Measurements from ENCODE around the gene CTNNAL1.

- no peak for TF ChIP-seq POLR2A (IDR thresholded peaks at IDR 0.05)
- TF ChIP-seq, protein P1, sequence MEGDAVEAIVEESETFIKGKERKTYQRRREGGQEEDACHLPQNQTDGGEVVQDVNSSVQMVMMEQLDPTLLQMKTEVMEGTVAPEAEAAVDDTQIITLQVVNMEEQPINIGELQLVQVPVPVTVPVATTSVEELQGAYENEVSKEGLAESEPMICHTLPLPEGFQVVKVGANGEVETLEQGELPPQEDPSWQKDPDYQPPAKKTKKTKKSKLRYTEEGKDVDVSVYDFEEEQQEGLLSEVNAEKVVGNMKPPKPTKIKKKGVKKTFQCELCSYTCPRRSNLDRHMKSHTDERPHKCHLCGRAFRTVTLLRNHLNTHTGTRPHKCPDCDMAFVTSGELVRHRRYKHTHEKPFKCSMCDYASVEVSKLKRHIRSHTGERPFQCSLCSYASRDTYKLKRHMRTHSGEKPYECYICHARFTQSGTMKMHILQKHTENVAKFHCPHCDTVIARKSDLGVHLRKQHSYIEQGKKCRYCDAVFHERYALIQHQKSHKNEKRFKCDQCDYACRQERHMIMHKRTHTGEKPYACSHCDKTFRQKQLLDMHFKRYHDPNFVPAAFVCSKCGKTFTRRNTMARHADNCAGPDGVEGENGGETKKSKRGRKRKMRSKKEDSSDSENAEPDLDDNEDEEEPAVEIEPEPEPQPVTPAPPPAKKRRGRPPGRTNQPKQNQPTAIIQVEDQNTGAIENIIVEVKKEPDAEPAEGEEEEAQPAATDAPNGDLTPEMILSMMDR (IDR thresholded peaks at IDR 0.05), result no peak
These were observed 35.1 kb downstream of the CTNNAL1 start for GRCh38 chr9:108978205-108978604.
